GM23338 (cell line): ENCODE measurements around the gene DIAPH3. TPM values are rescaled to one million over a fixed set of nuclear protein-coding genes. Genes with fewer than 3 reads are reported as not detected.

Experiments used
- ATAC-seq: fragments of 200-7000 bp; cut with Tn5 transposase; 3 replicates; pipeline ENCODE4 v1.9.1; 2020
- DNase-seq: peaks from one replicate; pipeline ENCODE4 v3.0.0-alpha.2; 2015; ENCODE audit warnings: low spot score
- H2AFZ ChIP-seq: fragments of 200-600 bp; sonication (generic); 2 replicates; pipeline ENCODE4 v1.8.0; 2016; ENCODE audit warnings: antibody characterized with exemption, mild to moderate bottlenecking, moderate library complexity
- H3F3A ChIP-seq: fragments of 200-600 bp; sonication (generic); replicated peaks from 2 replicates; pipeline ENCODE4 v1.8.0; 2017; ENCODE audit warnings: antibody characterized with exemption, mixed run types, low read depth
- H3K27ac ChIP-seq: fragments of 200-600 bp; sonication (generic); 2 replicates; pipeline ENCODE4 v1.6.1; 2016; ENCODE audit warnings: low read depth
- H3K27me3 ChIP-seq: fragments of 200-600 bp; sonication (generic); 2 replicates; pipeline ENCODE4 v1.8.0; 2016; ENCODE audit warnings: mild to moderate bottlenecking, mixed run types, moderate library complexity; ENCODE audit not compliant: insufficient read depth
- H3K36me3 ChIP-seq: fragments of 200-600 bp; sonication (generic); 2 replicates; pipeline ENCODE4 v1.8.0; 2016; ENCODE audit warnings: mild to moderate bottlenecking; ENCODE audit not compliant: insufficient read depth
- H3K4me1 ChIP-seq: fragments of 200-600 bp; sonication (generic); 2 replicates; pipeline ENCODE4 v1.8.0; 2016; ENCODE audit warnings: mild to moderate bottlenecking, moderate library complexity; ENCODE audit not compliant: insufficient read depth
- H3K4me2 ChIP-seq: fragments of 200-600 bp; sonication (generic); 2 replicates; pipeline ENCODE4 v1.7.1; 2017; ENCODE audit warnings: mixed run types
- H3K4me3 ChIP-seq: fragments of 200-600 bp; sonication (generic); 2 replicates; pipeline ENCODE4 v1.6.1; 2016; ENCODE audit warnings: mixed run types
- H3K79me2 ChIP-seq: fragments of 200-600 bp; sonication (generic); replicated peaks from 2 replicates; pipeline ENCODE4 v1.8.0; 2017; ENCODE audit warnings: mild to moderate bottlenecking; ENCODE audit not compliant: insufficient read depth
- H3K9me2 ChIP-seq: fragments of 200-600 bp; sonication (generic); 2 replicates; pipeline ENCODE4 v1.8.0; 2017; ENCODE audit not compliant: insufficient read depth
- H4K20me1 ChIP-seq: fragments of 200-600 bp; sonication (generic); replicated peaks from 2 replicates; pipeline ENCODE4 v1.8.0; 2017; ENCODE audit warnings: mild to moderate bottlenecking; ENCODE audit not compliant: insufficient read depth
- H3K27ac Mint-ChIP-seq: 2 replicates; pipeline ENCODE4 v1.8.0; 2020; ENCODE audit warnings: inconsistent platforms, mild to moderate bottlenecking, moderate library complexity, mixed read lengths
- H3K27me3 Mint-ChIP-seq: 3 replicates; pipeline ENCODE4 v1.8.0; 2022; ENCODE audit warnings: low read depth, mild to moderate bottlenecking, moderate library complexity, mixed read lengths, inconsistent platforms; ENCODE audit not compliant: insufficient read depth, poor library complexity
- H3K36me3 Mint-ChIP-seq: 3 replicates; pipeline ENCODE4 v1.8.0; 2021; ENCODE audit warnings: low read depth, mild to moderate bottlenecking, inconsistent platforms, moderate library complexity, mixed read lengths
- H3K4me1 Mint-ChIP-seq: 3 replicates; pipeline ENCODE4 v1.8.0; 2020; ENCODE audit warnings: mild to moderate bottlenecking, inconsistent platforms, mixed read lengths
- H3K4me3 Mint-ChIP-seq: 3 replicates; pipeline ENCODE4 v1.8.0; 2021; ENCODE audit warnings: moderate library complexity, mild to moderate bottlenecking, inconsistent platforms, mixed read lengths
- H3K9me3 Mint-ChIP-seq: 3 replicates; pipeline ENCODE4 v1.8.0; 2020; ENCODE audit warnings: moderate library complexity, mild to moderate bottlenecking, inconsistent platforms, mixed read lengths
- CTCF ChIP-seq, 2 experiments: fragments of 200-600 bp in 1 of 2; sonication (generic) in 1 of 2; conservative IDR thresholded peaks; 2 replicates each; pipeline versions ENCODE4 v1.5.1 to v1.6.1; 2016 to 2017; ENCODE audit warnings: antibody characterized with exemption in 2 of 2, low read depth in 2 of 2, mild to moderate bottlenecking in 2 of 2, moderate library complexity in 1 of 2
- ETS1 ChIP-seq: IDR thresholded peaks from 2 replicates; pipeline ENCODE4 v1.6.1; 2016; ENCODE audit warnings: antibody characterized with exemption
- EZH2 ChIP-seq: fragments of 200-600 bp; sonication (generic); IDR thresholded peaks from one replicate; pipeline ENCODE4 v1.8.0; 2017; ENCODE audit warnings: antibody characterized with exemption, mild to moderate bottlenecking, low read depth; ENCODE audit not compliant: unreplicated experiment
- EZH2phosphoT487 ChIP-seq: fragments of 200-600 bp; sonication (generic); IDR thresholded peaks from one replicate; pipeline ENCODE4 v1.8.1; 2018; ENCODE audit warnings: antibody characterized with exemption; ENCODE audit not compliant: unreplicated experiment
- JUNB ChIP-seq: IDR thresholded peaks from one replicate; pipeline ENCODE4 v1.6.1; 2016; ENCODE audit warnings: antibody characterized with exemption; ENCODE audit not compliant: unreplicated experiment
- POLR2AphosphoS5 ChIP-seq: IDR thresholded peaks from 2 replicates; pipeline ENCODE4 v1.6.1; 2016; ENCODE audit warnings: antibody characterized with exemption, low read depth
- REST ChIP-seq: IDR thresholded peaks from one replicate; pipeline ENCODE4 v1.6.1; 2018; ENCODE audit warnings: antibody characterized with exemption; ENCODE audit not compliant: unreplicated experiment
- STAT1 ChIP-seq: IDR thresholded peaks from one replicate; pipeline ENCODE4 v1.6.1; 2016; ENCODE audit warnings: antibody characterized with exemption; ENCODE audit not compliant: unreplicated experiment
- ZNF114 ChIP-seq: fragments of 250-450 bp; sonication (Bioruptor Pico); IDR thresholded peaks from 2 replicates; pipeline ENCODE4 v1.5.0; 2020; ENCODE audit warnings: mild to moderate bottlenecking, moderate library complexity
- ZNF331 ChIP-seq: fragments of 250-450 bp; sonication (Bioruptor Pico); IDR thresholded peaks from 2 replicates; pipeline ENCODE4 v1.5.0; 2020; ENCODE audit warnings: low read depth, mild to moderate bottlenecking, moderate library complexity
- ZNF462 ChIP-seq: fragments of 250-450 bp; sonication (Bioruptor Pico); IDR thresholded peaks from 2 replicates; pipeline ENCODE4 v1.5.0; 2020; ENCODE audit warnings: mild to moderate bottlenecking, moderate library complexity
- polyA plus RNA-seq: library from polyadenylated mRNA; unstranded; fragments of >200 nt; fragmentation: Nextera tagmentation; extraction: Ambion mirVana; gene quantifications from 2 replicates; pipeline ENCODE4 v1.2.1, GENCODE V29; 2016
- total RNA-seq: library from RNA; depleted of rRNA; stranded (reverse); fragments of >200 nt; shearing (Covaris generic); gene quantifications from 2 replicates; pipeline ENCODE4 v1.2.3, GENCODE V29; 2014

Gene DIAPH3
- total and polyA plus RNA-seq, 2 experiments from 2014 or later = 23.4 to 30.2 TPM

GRCh38 chr13:59742467-59742866 lies 421.3 kb downstream of the DIAPH3 start:
- Histone ChIP-seq H2AFZ (no peak overlapping the region), H3K36me3 (no peaks in the 10 kb centered on the region), H3K4me2 (no peak overlapping the region), H3F3A (no peaks in the 10 kb centered on the region), H3K4me1 (peaks cover 33% of the 10 kb centered on the region), H3K79me2 (no peaks in the 10 kb centered on the region), H3K27ac (no peak overlapping the region), H3K27me3 (no peaks in the 10 kb centered on the region), H3K9me2 (peaks cover 3% of the 10 kb centered on the region; the same call in 1 of the 2 replicates), H4K20me1 (no peaks in the 10 kb centered on the region), H3K4me3 (no peak overlapping the region)
- ATAC-seq = no peak
- Mint-ChIP-seq H3K27ac (no peak overlapping the region), H3K36me3 (peaks cover 2% of the 10 kb centered on the region; the same call in 1 of the 3 replicates), H3K4me1 (peaks cover 29% of the 10 kb centered on the region), H3K27me3 (peaks cover 2% of the 10 kb centered on the region), H3K4me3 (no peak overlapping the region), H3K9me3 (no peaks in the 10 kb centered on the region)
- TF ChIP-seq ZNF331 (CRISPR knock-in tag) = no peak
- no peak for TF ChIP-seq ZNF114 (CRISPR knock-in tag)
- TF ChIP-seq REST = no peak
- TF ChIP-seq JUNB = no peak
- no peak for TF ChIP-seq EZH2
- no peak for TF ChIP-seq EZH2phosphoT487
- TF ChIP-seq STAT1 = no peak
- no peak for TF ChIP-seq POLR2AphosphoS5
- no peak for TF ChIP-seq CTCF (conservative IDR thresholded peaks at IDR 0.05; ENCODE audit: low read depth in 2 of 2)
- TF ChIP-seq ETS1 = no peak
- no peak for TF ChIP-seq ZNF462 (CRISPR knock-in tag)
- no peak for DNase-seq
